WTC11 (cell line): ENCODE data around the gene MAPK14. TPM values are rescaled to one million over a fixed set of nuclear protein-coding genes. Genes with fewer than 3 reads are reported as not detected.
A peak's percentile ranks its signal among the peaks of the same experiment; 100 is the strongest.

Experiments used
- ATAC-seq: fragments of 200-7000 bp; cut with Tn5 transposase; 2 replicates; pipeline ENCODE4 v1.10.0; 2021; ENCODE audit warnings: mild to moderate bottlenecking, moderate library complexity
- CTCF ChIA-PET: fragments of 300-600 bp; sonication (Branson Sonifier 250); formaldehyde crosslinking; loops from one replicate; lab custom pipeline; 2021; ENCODE audit warnings: antibody characterized with exemption; lab: Charles Lee
- POLR2A ChIA-PET: fragments of 350-600 bp; sonication (Branson Sonifier 250); formaldehyde crosslinking; loops from one replicate; lab custom pipeline; 2021; ENCODE audit warnings: antibody characterized with exemption; lab: Charles Lee
- DNase-seq: peaks from one replicate; pipeline ENCODE4 v3.0.0; 2021; ENCODE audit warnings: low spot score
- H3K27ac Mint-ChIP-seq: 2 replicates; pipeline ENCODE4 v1.8.0; 2021; ENCODE audit warnings: mixed read lengths
- H3K27me3 Mint-ChIP-seq: 2 replicates; pipeline ENCODE4 v1.8.0; 2021; ENCODE audit warnings: low read depth, mild to moderate bottlenecking, moderate library complexity, mixed read lengths
- H3K36me3 Mint-ChIP-seq: 2 replicates; pipeline ENCODE4 v1.8.0; 2021; ENCODE audit warnings: mixed read lengths
- H3K4me1 Mint-ChIP-seq: 2 replicates; pipeline ENCODE4 v1.8.0; 2022; ENCODE audit warnings: mixed read lengths
- H3K4me3 Mint-ChIP-seq: 2 replicates; pipeline ENCODE4 v1.8.0; 2021; ENCODE audit warnings: mild to moderate bottlenecking, moderate library complexity, mixed read lengths
- H3K9me3 Mint-ChIP-seq: 2 replicates; pipeline ENCODE4 v1.8.0; 2021; ENCODE audit warnings: mixed read lengths
- AR ChIP-seq: fragments of 250-450 bp; sonication (Bioruptor Pico); IDR thresholded peaks from 2 replicates; pipeline ENCODE4 v1.9.0; 2021; ENCODE audit warnings: mild to moderate bottlenecking
- E2F4 ChIP-seq: sonication (generic); formaldehyde crosslinking; IDR thresholded peaks from 2 replicates; pipeline ENCODE4 v1.8.1; 2022; ENCODE audit warnings: low read depth, mild to moderate bottlenecking, moderate library complexity, missing genetic modification reagents, borderline replicate concordance
- ETV6 ChIP-seq: sonication (generic); formaldehyde crosslinking; IDR thresholded peaks from 2 replicates; pipeline ENCODE4 v1.8.1; 2022; ENCODE audit warnings: mild to moderate bottlenecking, missing genetic modification reagents
- FOXJ3 ChIP-seq: sonication (generic); formaldehyde crosslinking; IDR thresholded peaks from 2 replicates; pipeline ENCODE4 v1.9.0; 2021; ENCODE audit warnings: missing genetic modification reagents, mild to moderate bottlenecking, borderline replicate concordance
- FOXK1 ChIP-seq: sonication (generic); formaldehyde crosslinking; IDR thresholded peaks from 2 replicates; pipeline ENCODE4 v1.8.0; 2022; ENCODE audit warnings: mild to moderate bottlenecking, moderate library complexity, missing genetic modification reagents
- IRF2 ChIP-seq: sonication (generic); formaldehyde crosslinking; IDR thresholded peaks from 2 replicates; pipeline ENCODE4 v1.8.0; 2022; ENCODE audit warnings: low read depth, missing genetic modification reagents, borderline replicate concordance
- JUN ChIP-seq: sonication (generic); formaldehyde crosslinking; IDR thresholded peaks from 2 replicates; pipeline ENCODE4 v1.8.0; 2023; ENCODE audit warnings: mild to moderate bottlenecking, missing genetic modification reagents
- OVOL2 ChIP-seq: fragments of 250-450 bp; sonication (Bioruptor Pico); IDR thresholded peaks from 2 replicates; pipeline ENCODE4 v1.9.0; 2021; ENCODE audit warnings: mild to moderate bottlenecking, borderline replicate concordance
- PREB ChIP-seq: sonication (generic); formaldehyde crosslinking; IDR thresholded peaks from 2 replicates; pipeline ENCODE4 v1.8.1; 2022; ENCODE audit warnings: mild to moderate bottlenecking, missing genetic modification reagents, moderate library complexity, borderline replicate concordance
- STAT6 ChIP-seq: sonication (generic); formaldehyde crosslinking; conservative IDR thresholded peaks from 2 replicates; pipeline ENCODE4 v1.8.1; 2023; ENCODE audit warnings: mild to moderate bottlenecking, low read depth, missing genetic modification reagents, moderate library complexity
- TCF7 ChIP-seq: sonication (generic); formaldehyde crosslinking; IDR thresholded peaks from 2 replicates; pipeline ENCODE4 v1.8.0; 2022; ENCODE audit warnings: mild to moderate bottlenecking, low read depth, missing genetic modification reagents, moderate library complexity
- ZNF232 ChIP-seq: sonication (generic); formaldehyde crosslinking; IDR thresholded peaks from 2 replicates; pipeline ENCODE4 v1.8.0; 2022; ENCODE audit warnings: mild to moderate bottlenecking, missing genetic modification reagents
- ZNF263 ChIP-seq: sonication (generic); formaldehyde crosslinking; IDR thresholded peaks from 2 replicates; pipeline ENCODE4 v1.8.1; 2022; ENCODE audit warnings: low read depth, mild to moderate bottlenecking, moderate library complexity, missing genetic modification reagents
- ZNF532 ChIP-seq: fragments of 250-450 bp; sonication (Bioruptor Pico); IDR thresholded peaks from 2 replicates; pipeline ENCODE4 v1.9.0; 2021; ENCODE audit warnings: mild to moderate bottlenecking, borderline replicate concordance
- total RNA-seq: library from RNA; stranded (reverse); gene quantifications from 3 replicates; pipeline ENCODE4 v1.2.3, GENCODE V29; 2021

MAPK14 gene
- total RNA-seq, 1 experiment from 2014 or later, result 34.0 TPM

GRCh38 chr6:36039112-36039511 lies 11.5 kb downstream of the MAPK14 start:
- ATAC-seq, result no peak
- H3K27ac Mint-ChIP-seq, result no peak overlapping the region
- no peak for DNase-seq

GRCh38 chr6:36040958-36041357 lies 13.3 kb downstream of the MAPK14 start:
- Mint-ChIP-seq H3K27me3 (no peaks in the 10 kb centered on the region), H3K27ac (peak overlapping the region; percentile 0; the same call in 1 of the 2 replicates), H3K9me3 (no peaks in the 10 kb centered on the region), H3K36me3 (no peaks in the 10 kb centered on the region), H3K4me1 (peaks cover 25% of the 10 kb centered on the region), H3K4me3 (no peak overlapping the region)
- CTCF ChIA-PET, result no interaction called here
- ATAC-seq (no peak), DNase-seq (no peak)
- POLR2A ChIA-PET, result no interaction called here
- TF ChIP-seq IRF2 (CRISPR knock-in tag) (no peak), FOXJ3 (CRISPR knock-in tag) (no peak), PREB (CRISPR knock-in tag) (no peak), ETV6 (no peak), JUN (CRISPR knock-in tag) (no peak), AR (CRISPR knock-in tag) (no peak), ZNF263 (CRISPR knock-in tag) (no peak), TCF7 (CRISPR knock-in tag) (no peak), E2F4 (CRISPR knock-in tag) (no peak), ZNF532 (CRISPR knock-in tag) (no peak), FOXK1 (CRISPR knock-in tag) (no peak), ZNF232 (no peak)

More at GRCh38 chr6:36039112-36039511, 11.5 kb downstream of the MAPK14 start:
- Mint-ChIP-seq H3K9me3 (no peaks in the 10 kb centered on the region), H3K4me1 (peaks cover 29% of the 10 kb centered on the region), H3K27me3 (no peaks in the 10 kb centered on the region), H3K36me3 (no peaks in the 10 kb centered on the region), H3K4me3 (no peak overlapping the region)
- TF ChIP-seq OVOL2 (CRISPR knock-in tag) (no peak), STAT6 (CRISPR knock-in tag) (no peak)
- ChIA-PET CTCF (interaction anchor here (1.1 to 2.5 kb wide), 2 partner anchors 11 to 263 kb away, joined by 4 to 18 read pairs; partner anchors contain the start of gene MAPK14), POLR2A (no interaction called here)
